Omental fat pad (tissue), 4 donors: ENCODE results near the gene ZYG11A. TPM values are rescaled to one million over a fixed set of nuclear protein-coding genes. Genes with fewer than 3 reads are reported as not detected.
"Not testable (repeated sequence)": the region's sequence is repeated elsewhere in the genome, so short reads cannot be mapped to it uniquely, and the experiment has no call there.

Experiments used
- ATAC-seq: fragments of 150-250 bp; one replicate; pipeline ENCODE4 v1.9.1; 2016; ENCODE audit warnings: mild to moderate bottlenecking, moderate library complexity; ENCODE audit not compliant: low FRiP score
- DNase-seq: peaks from one replicate; pipeline ENCODE4 v3.0.0-alpha.2; 2019; ENCODE audit warnings: low spot score
- CTCF ChIP-seq, 3 donors: fragments of 450-650 bp; IDR thresholded peaks; one replicate each; pipeline ENCODE4 v1.5.1; 2016 to 2017; ENCODE audit warnings: antibody characterized with exemption in 3 of 3, mild to moderate bottlenecking in 3 of 3, moderate library complexity in 2 of 3
- total RNA-seq, 4 donors: library from RNA; depleted of rRNA; stranded (reverse); fragments of >200 nt; gene quantifications; one replicate each; pipeline ENCODE4 v1.1.0, GENCODE V29; 2016

ZYG11A gene
- total RNA-seq, 4 donors from 2014 or later: 0.24 TPM; not detected in 3

GRCh38 chr1:52834798-52835197 lies 7.8 kb upstream of the ZYG11A start:
- ATAC-seq: no peak
- TF ChIP-seq CTCF (IDR thresholded peaks at IDR 0.05): no peak
- DNase-seq: no peak

GRCh38 chr1:52836035-52836434 lies 6.5 kb upstream of the ZYG11A start:
- ATAC-seq (no peak), DNase-seq (no peak)
- TF ChIP-seq CTCF (IDR thresholded peaks at IDR 0.05): no peak

- DNase-seq, ATAC-seq: not testable (repeated sequence)
Observed at GRCh38 chr1:52839175-52839574, 3.4 kb upstream of the ZYG11A start.

GRCh38 chr1:52845119-52845518 lies 2.6 kb downstream of the ZYG11A start:
- not testable (repeated sequence) for ATAC-seq, DNase-seq

GRCh38 chr1:52848423-52848822 lies 5.9 kb downstream of the ZYG11A start:
- no peak for TF ChIP-seq CTCF (IDR thresholded peaks at IDR 0.05)
- DNase-seq (no peak), ATAC-seq (no peak)

- ATAC-seq (no peak), DNase-seq (no peak)
- no peak for TF ChIP-seq CTCF (IDR thresholded peaks at IDR 0.05)
Observed at GRCh38 chr1:52850951-52851350, 8.4 kb downstream of the ZYG11A start.

GRCh38 chr1:52852854-52853253 lies 10.3 kb downstream of the ZYG11A start:
- no peak for TF ChIP-seq CTCF (IDR thresholded peaks at IDR 0.05)
- ATAC-seq (no peak), DNase-seq (no peak)

GRCh38 chr1:52855584-52855983 lies 13.0 kb downstream of the ZYG11A start:
- DNase-seq (no peak), ATAC-seq (no peak)
- no peak for TF ChIP-seq CTCF (IDR thresholded peaks at IDR 0.05)
